Activated CD8-positive, alpha-beta memory T cell treated with anti-CD3 and anti-CD28 coated beads for 48 hours (primary cell): ENCODE data around the gene EXOC3.

Experiments used
- DNase-seq, 3 experiments: peaks; one replicate each; pipeline ENCODE4 v3.0.0-alpha.2; 2020; ENCODE audit warnings: low read depth in 2 of 3, low spot score in 2 of 3

EXOC3 gene

DNA sequence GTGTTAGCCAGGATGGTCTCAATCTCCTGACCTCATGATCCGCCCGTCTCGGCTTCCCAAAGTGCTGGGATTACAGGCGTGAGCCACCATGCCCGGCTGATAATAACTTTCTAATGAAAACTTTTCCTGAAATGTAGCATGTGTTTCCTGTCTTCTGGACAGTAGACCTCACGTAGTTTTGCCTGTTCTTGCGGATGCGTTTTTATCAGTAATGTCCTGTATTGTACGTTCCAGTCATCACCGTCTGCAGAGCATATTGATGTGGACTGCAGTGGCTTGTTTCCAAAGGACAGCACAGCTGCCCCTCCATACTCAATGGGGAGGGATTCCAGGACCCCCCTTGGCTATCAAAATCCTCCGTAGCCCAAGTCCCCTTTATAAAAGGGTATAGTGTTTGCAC lies 12.8 kb downstream of the EXOC3 start:
- DNase-seq, result no peak

DNA sequence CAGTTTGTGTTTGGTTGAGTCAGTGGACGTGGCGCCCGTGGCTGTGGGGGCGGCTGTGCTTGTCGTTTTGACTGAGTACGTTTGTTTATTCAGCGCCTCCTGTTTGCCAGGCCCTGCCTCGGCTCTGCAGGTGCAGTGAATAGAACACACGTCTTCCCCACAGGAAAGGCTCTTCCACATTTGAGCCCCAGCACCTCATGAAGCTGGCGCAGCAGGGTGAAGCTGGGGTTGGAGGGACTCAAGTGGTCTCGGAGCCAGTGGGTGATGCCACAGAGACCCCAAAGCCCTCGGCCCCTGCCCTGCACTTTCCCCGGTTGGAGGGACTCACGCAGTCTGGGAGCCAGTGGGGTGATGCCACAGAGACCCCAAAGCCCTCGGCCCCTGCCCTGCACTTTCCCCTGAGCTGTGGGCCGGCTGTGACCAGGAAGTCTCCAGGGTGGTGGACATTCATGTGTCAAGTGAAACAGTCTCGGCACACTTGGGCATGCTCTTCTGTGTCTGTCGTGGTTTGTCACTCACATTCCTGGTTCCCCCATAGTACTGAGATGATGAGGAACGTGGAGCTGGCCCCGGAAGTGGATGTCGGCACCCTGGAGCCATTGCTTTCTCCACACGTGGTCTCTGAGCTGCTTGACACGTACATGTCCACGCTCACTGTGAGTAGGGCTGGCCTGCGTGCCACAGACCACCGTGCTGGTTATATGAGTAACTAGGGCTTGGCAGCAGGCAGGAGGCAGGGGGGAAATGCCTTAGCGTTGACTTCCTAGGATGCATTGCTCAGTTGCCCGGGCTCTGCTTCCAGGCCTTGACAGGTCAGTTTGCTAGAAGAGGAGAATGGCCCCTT lies 13.6 kb downstream of the EXOC3 start:
- DNase-seq, result no peak

DNA sequence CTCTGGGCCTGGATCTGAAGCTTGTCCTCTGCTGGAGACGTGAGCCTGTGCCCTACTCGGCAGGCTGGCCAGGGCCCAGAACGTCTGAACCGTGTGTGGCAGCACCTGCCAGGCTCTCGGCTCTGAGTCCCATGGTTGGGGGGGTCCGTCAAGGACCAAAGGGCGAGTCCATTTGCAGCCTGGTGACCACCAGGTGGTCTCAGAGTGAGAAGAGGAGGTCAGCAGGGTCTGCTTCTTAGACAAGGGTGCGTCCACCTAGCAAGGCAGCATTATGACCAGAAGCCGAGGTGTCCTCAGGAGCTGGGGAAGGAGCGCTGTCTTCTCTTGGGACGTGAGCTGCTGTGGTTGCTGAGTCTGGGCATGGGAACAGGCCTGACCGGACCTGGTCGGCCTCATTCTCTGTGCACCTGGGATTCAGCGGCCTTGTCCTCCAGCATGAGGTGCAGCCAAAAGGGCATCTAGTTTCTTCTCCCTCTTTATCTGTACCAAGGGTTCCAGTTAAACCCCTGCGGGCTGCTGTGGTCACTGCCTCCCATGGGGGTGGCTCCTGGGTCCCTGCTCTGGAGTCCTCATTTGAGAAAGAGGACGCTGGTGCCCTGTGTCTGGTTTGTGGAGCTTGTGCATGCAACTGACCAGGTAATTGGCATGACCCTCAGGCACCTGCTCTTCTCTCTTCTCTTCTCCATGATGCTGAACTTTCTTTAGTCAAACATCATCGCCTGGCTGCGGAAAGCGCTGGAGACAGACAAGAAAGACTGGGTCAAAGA lies 14.4 kb downstream of the EXOC3 start:
- no peak for DNase-seq

GRCh38 chr5:458547-459353 lies 15.8 kb downstream of the EXOC3 start:
- DNase-seq, result peak in 1 of 3 experiments; percentile 36

DNA sequence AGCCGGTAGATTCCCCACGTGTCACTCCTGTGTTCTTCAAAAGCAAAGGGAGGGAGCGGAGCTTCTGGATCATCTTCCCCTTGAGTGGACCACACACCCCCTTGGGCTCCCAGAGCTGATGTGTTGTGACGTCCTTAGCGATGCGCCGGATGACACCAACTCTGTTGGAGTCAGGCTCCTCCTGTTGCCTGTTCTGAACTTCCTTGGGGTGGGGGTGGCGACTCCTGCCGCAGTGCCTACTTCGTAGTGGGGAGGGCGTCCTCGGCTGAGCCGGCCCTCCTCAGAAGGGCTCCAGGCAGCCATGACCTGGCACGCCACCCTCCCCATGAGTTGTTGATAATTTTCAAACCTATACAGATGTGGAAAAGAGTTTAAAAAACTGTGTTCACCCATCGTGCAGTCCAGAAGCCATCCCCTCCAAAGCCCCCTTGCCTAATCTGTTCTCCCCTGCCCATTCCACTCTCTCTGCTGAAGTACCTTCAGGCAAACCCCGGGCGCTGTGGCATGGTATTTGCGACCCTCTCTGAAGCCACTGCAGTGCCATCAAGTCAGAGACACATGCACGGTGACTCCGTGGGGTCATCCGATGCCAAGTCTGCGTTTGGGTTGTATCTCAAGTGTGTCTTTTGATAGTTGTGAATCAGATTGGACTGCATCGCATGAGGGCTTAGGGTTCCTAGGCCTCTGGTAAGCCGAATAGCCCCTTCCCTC lies 16.7 kb downstream of the EXOC3 start:
- no peak for DNase-seq

DNA sequence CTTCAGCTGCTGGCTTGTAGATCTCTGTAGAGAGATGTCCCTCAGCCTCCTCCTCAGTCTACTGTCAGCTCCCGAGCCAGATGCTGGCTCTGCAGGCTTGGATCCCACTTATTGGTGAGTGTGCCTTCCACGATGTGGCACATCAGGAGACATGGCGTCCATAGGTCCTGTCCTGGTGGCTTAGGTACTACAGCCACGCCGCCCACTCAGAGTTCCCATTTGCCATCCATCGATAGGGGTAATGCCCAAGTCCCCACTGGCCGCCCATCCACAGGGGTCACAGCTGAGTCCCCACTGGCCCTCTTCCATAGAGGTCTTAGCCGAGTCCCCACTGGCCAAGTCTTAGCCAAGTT lies 17.3 kb downstream of the EXOC3 start:
- DNase-seq, result no peak

GRCh38 chr5:462051-462481 lies 19.1 kb downstream of the EXOC3 start:
- DNase-seq, result no peak

- DNase-seq, result no peak
Observed at GRCh38 chr5:463301-463700, 20.3 kb downstream of the EXOC3 start.

DNA sequence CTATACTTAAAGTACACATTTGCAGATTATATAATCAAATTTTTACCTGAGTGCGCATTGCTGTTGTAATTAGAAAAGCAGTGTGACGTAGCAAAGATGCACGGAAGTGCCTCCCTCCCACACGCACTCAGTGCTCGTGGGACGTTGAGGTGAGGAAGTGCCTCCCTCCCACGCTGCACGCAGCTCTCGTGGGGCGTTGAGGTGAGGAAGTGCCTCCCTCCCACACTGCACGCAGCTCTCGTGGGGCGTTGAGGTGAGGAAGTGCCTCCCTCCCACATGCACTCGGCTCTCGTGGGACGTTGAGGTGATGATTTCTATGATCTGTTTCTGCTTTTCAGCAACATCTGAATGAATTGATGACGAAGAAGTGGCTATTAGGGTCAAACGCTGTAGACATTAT lies 21.0 kb downstream of the EXOC3 start:
- DNase-seq, result no peak

GRCh38 chr5:464446-464842 lies 21.5 kb downstream of the EXOC3 start:
- no peak for DNase-seq

- DNase-seq, result no peak
Observed at GRCh38 chr5:464843-465590, 22.0 kb downstream of the EXOC3 start.

DNA sequence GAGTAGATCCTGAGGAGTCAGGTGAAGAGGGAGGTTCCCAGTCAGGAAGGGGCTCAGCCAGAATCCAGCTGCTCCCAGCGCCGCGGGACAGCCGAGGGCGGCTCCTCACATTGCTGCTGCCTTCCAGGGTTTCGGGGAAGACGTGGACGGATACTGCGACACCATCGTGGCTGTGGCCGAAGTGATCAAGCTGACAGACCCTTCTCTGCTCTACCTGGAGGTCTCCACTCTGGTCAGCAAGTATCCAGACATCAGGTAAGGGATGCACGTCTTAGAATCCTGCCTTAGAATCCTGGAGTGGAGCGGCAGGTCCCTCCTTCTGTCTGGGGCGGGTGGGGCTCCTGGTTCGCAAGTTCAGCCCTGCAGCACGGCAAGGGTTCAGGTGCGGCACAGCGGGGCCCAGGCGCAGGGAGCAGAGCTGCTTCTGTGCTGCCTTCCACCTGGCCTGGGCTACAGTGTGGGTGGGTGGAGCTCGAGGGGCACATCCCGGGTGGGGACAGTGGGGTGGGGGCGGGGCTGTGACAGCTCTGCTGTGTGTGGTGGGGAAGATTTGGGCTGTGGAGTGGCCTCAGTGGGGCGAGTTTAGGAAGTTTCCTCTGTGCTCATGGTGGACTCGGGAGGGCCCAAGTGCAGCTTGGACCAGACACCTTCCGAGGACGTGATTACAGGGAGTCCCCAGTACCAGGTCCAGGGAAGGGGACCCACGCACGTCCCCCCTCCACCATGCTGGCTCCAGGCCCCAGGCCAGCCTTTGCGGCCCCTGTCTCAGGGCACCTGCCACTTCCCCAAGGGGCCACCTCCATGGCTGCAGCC lies 22.8 kb downstream of the EXOC3 start:
- DNase-seq, result no peak

DNA sequence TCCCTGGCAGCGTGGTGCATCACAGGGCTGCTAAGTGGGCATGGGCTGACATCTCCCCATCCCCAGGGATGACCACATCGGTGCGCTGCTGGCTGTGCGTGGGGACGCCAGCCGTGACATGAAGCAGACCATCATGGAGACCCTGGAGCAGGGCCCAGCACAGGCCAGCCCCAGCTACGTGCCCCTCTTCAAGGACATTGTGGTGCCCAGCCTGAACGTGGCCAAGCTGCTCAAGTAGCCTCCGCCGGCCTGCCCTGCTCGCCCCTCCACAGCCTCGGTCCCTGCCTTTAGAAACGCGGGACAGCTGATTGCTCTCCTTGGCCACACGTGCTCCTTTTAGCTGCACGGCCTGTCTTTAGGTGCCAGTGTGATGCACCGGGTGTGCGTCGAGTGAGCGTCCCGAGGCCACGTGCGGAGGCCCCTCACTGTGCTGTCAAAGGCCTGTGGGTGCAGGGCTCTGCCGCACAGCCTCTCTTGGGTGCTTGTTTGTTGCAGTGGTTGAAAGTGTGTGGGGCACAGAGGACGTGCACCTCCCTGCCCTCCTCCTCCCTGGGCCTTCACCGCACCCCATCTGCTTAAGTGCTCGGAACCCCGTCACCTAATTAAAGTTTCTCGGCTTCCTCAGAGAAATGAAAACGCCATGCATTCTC lies 23.8 kb downstream of the EXOC3 start:
- DNase-seq, result no peak

DNA sequence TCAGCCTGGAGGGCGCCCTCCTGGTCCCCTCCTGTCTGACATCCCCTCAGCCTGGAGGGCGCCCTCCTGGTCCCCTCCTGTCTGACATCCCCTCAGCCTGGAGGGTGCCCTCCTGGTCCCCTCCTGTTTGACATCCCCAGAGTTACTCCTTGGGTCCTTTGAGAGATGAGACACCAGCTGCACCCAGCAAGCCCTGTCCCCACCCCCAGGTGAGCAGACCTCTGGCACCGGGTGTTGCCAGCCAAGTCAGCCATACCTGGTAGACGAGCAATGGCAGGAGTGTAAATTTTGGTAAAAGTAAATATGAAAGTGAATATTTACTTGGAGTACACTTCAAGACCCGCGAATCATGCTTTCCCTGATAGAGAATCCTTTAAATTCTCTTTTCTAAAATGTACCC lies 25.4 kb downstream of the EXOC3 start:
- no peak for DNase-seq

DNA sequence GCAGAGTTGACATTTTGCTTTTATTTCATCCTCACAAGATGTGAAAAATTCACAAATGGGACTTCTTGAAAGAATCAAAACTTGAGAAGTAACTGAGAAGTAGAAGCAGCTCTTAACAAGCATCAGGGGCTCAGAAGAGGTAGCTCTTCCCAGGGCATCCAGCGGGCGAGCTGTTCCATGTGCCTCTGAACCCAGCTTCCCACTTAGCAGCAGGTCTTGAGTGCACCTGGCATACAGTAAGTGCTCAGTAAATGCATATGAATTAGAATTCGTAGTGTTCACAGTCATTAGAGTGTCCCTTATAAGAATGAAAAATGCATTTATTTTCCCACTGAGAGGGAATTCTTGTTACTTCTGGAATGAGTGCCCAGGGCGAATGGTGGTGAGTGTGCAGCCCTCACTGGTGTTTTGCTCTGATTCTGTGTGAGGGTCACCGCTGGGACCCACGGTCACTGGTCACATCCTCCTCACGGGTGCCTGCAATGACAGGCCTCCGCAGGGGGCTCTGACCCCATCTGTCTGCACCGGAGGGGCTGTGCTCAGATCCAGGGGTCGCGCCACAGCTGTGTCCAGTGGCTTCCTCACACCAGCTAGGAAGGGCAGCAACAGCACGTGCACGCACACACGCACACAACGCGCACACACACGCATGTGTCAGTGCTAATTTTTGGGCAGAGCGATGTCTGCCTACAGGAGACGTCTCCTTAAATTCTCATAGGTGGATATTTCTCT lies 26.9 kb downstream of the EXOC3 start:
- DNase-seq, result no peak

GRCh38 chr5:470961-471749 lies 28.2 kb downstream of the EXOC3 start:
- no peak for DNase-seq

- DNase-seq, result no peak
Observed at GRCh38 chr5:471750-472058, 28.7 kb downstream of the EXOC3 start.
